Gastrocnemius medialis (tissue), 4 donors: ENCODE measurements around the gene CBX5.

Experiments
- CTCF ChIP-seq, 5 experiments: fragments of 450-650 bp in 3 of 5; fragments of 200-600 bp in 2 of 5; sonication (generic) in 2 of 5; IDR thresholded peaks in 4 of 5; conservative IDR thresholded peaks in 1 of 5; 1 replicate in 4 of 5; 2 replicates in 1 of 5; pipeline ENCODE4 v1.5.1; 2016 to 2019; ENCODE audit warnings: antibody characterized with exemption in 5 of 5, mild to moderate bottlenecking in 3 of 5, moderate library complexity in 3 of 5
- POLR2A ChIP-seq, 2 donors: fragments of 450-650 bp; IDR thresholded peaks; one replicate each; pipeline ENCODE4 v1.6.1; 2017; ENCODE audit warnings: antibody characterized with exemption in 2 of 2, mild to moderate bottlenecking in 2 of 2, moderate library complexity in 2 of 2

GRCh38 chr12:54300732-54301427 is 21.0 kb upstream of the CBX5 start, which contains the start of gene NFE2:
- TF ChIP-seq CTCF (IDR thresholded peaks at IDR 0.05 in 4 of 5, conservative IDR thresholded peaks at IDR 0.05 in 1 of 5), result no peak
- peak in 1 of 2 donors; percentile 17 for TF ChIP-seq POLR2A (IDR thresholded peaks at IDR 0.05)
